ENCODE measurements around the gene CSK. TPM values are rescaled to one million over a fixed set of nuclear protein-coding genes. Genes with fewer than 3 reads are reported as not detected.
A peak's percentile ranks its signal among the peaks of the same experiment; 100 is the strongest.
"Not testable (repeated sequence)": the region's sequence is repeated elsewhere in the genome, so short reads cannot be mapped to it uniquely, and the experiment has no call there.

Gene CSK
- total RNA-seq, 1 donor from 2014 or later: 45.8 TPM

DNA sequence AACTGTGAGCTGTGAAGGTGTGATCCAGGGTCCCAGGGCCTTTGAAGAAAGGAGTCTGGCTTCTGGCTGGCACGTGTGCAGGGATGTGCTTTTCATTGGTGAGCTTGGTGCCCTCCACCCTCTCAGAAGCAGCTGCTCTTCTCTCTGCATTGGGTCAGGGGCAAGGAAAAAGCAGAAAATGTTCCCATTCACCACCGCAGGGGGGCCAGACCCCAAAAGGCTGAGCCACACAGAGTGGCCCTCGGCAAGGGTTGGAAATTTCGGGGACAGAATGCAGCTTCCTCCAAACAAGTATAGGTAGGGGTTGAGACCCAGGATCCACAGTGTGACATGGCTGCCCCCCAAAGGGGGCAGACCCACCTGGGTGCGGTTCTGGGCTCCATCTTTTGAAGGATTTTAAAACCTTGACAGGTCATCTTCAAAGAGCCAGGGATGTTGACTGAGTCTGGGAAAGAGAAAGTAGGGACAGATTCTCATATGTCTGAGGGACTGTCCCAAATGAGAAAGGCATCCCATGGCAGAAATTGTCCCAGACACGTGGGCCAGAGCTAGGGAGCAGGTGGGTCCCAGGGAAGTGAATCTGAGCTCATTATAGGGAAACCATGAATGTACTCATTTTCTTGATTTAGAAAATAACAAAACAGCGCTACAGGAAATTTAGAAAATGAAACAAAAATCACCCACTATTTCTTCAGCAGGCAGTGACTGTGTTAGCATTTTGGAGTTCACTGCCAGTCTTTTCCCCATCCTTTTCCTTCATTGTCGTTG is 2.7 kb downstream of the CSK start:
- ATAC-seq: no peak
- intact Hi-C loops (cut with micrococcal nuclease): no loop called here
- no peak for DNase-seq

DNA sequence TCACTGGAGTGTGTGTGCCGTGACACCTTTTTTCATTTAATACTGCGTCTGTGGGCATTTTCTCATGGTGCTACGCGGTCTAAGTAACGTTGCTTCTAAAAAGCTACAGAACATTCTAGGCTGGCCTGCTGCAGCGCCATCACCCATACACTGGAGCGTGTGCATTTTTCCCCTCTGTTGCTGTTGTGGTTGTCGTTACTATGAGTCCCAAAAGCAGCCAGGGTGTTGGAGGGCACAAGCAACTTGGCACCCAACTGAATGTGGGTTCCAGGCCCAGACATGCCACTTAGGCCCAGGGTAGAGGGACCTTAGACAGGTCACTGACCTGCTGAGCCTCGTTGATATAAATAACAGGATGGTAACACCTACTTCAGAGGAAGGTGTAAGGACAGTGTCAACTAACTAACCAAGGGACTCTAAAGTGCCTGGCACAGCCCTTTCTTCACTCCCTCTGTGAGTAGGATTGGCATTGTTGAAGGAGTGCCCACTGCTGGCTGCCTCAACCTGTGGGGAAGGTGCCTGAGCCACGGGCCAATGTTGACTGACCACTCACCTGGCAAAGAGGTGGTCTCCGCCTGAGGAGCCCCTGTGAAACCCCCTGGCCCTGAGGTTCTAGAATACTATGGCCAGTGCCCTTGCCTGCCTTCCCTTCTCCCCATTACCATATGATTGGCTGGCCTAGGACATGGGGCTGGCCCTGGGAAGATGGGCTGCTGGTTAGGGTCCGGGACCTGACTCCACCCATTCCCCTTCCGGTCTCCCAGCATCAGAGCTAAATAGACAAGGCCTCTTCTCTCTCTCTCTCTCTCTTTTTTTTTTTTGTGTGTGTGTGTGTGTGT is 3.5 kb downstream of the CSK start:
- ATAC-seq: peak; percentile 42
- DNase-seq: peak; percentile 45
- intact Hi-C loops (cut with micrococcal nuclease): no loop called here

DNA sequence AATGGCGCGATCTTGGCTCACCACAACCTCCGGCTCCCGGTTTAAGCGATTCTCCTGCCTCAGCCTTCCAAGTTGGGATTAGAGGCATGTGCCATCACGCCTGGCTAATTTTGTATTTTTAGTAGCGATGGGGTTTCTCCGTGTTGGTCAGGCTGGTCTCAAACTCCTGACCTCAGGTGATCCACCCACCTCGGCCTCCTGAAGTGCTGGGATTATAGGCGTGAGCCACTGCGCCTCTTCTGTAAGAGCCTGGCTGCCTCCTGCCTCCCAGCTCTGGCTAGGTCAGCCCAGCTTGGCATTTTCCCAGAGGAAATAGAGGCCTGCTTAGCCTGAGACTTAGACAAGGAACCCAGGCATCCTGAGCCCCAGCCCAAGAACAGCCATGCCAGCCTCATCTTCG is 4.2 kb downstream of the CSK start:
- DNase-seq; intact Hi-C loops (cut with micrococcal nuclease); ATAC-seq: not testable (repeated sequence)

DNA sequence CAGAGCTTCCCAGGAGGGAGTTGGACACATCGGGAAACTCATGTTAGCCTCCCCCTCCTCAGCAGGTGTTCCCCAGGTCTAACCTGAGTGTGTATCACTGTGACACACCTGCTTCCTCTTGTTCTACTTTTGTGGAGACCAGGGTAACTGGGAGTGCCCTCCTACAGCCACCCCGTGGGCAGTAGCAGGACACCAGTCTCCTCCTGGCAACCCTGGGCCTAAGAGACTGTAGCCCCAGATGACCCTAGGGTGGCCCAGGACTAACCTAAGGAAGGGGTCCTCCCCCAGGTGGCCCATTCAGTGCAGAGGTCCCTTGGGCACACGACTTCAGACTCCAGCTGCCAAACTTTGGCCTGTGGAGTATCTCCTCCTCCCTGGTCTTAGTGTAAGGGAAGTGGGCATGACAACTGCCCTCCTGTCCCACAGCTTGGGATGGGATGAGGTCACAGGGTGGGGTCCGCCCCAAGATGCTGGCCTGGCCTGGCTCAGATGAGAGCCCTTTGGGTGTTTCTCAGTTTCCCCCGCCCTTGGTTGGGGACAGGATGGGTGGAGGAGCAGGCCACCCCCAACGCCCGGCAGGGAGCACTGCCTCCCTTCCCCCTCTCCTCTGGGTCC is 4.8 kb downstream of the CSK start:
- DNase-seq (peak; percentile 68), ATAC-seq (peak; percentile 22)
- intact Hi-C loops (cut with micrococcal nuclease): no loop called here

DNA sequence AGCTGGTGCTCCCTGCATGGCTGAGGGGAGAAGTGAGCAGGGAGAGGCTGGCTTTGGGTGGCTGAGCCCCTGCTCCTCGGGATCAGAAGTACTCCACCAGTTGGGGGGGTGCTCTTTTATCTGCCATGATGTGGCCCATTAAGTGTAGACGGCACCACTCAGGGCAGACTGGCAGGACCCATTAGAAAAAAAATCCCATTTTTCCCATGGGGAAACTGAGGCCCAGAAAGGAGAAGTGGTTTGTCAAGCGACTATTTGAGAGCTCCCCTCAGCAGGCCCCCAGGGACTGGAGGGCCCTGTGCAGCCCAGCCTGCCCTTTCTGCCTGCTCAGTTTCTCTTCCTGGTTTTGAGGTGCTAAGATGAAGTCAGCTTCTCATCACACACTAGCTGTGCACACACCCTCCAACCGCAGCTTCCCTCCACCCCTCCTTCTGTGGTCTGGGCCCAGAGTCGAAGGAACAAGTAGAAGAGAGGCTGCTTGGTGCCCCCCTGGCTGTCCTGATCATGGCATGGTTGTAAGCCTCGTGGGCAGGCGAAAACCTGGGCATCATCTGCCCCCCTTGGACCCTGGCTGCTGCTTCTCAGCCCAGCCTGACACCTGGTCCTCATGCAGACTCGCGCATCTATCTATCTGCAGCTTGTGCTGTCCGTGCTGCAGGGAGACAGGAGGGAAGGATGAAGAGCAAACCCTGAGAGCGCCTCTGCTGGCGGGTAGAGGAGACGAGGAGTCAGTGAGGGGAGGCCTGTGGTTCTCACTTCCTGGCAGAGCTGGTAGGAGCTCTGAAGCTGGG is 5.6 kb downstream of the CSK start:
- ATAC-seq (peak; percentile 24), DNase-seq (peak; percentile 73)
- intact Hi-C loops (cut with micrococcal nuclease): no loop called here

DNA sequence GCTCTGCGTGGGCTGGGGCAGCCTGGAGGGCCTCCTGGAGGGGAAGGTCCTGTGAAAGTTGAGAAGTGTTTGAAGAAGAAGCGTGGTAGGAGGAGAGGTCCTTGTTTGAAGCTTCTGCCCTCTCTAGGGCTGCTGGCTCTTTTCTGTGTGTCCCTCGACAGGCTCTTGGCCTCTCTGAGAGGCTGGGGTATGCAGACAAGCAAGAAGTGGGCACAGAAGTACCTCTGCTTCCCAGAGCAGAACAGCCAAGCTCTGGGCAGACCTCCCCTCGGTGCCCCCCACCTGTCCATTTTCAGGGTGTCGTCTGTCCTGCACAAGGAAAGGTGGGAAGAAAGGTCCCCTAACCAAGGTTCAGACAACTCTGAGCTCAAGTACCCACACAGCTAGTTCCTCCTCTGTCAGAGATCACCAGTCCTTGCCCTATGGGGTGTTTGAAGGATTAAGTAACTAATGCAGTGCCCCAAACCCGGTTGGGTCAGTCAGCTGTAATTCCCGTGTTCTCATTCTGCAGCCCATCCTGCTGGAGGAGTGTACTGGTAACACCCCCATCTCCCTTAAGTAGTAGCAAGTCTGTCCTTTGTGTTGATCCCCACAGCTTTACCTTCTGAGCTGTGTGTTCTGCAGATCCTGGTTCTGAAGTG is 6.3 kb downstream of the CSK start:
- intact Hi-C loops (cut with micrococcal nuclease): no loop called here
- ATAC-seq (no peak), DNase-seq (no peak)

DNA sequence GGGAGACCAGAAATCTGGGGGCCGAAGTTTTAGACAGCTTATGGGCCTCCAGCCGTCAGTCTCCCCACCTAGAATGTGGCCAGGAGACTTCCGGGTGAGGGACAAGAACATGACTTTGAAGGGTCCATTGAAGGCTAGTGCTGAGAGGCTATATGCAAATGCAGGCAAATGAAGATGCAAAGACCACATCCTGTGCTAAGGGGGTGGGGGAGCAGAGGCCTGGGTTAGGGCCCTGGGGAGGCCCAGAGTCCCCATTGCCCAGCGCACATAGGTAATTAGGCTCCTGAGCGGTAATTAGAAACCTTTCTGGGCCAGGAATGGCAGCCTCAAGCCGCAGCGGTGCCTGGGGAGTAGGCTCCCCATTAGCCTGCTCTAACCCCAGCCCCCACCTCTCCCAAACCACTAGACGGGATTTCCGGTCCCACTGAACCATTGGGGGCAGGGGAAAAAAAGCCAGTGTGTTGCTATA is 6.8 kb downstream of the CSK start:
- DNase-seq (no peak), ATAC-seq (no peak)
- intact Hi-C loops (cut with micrococcal nuclease): no loop called here

DNA sequence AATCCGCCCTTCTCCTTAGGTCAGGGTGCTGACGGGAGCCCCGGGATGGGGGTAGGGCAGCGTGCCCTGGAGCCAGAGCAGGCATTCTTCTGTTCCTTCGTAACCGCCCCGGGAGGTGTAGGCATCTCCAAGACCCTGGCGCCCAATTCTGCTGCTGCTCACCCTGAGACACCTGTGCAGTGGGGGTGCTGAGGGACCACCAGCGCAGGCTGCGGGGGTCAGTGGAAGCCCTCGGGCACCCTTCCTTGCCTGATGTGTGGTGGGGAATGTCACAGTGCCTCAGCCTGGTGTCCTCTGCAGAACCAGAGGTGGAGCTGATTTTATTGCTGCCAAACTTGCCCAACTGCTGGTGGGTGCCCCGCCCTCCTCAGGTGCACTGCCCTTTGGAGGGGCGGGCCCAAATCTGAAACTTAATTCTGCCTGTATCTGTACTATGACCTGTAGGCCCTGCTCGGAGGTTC is 7.3 kb downstream of the CSK start:
- ATAC-seq: no peak
- intact Hi-C loops (cut with micrococcal nuclease): no loop called here
- peak; percentile 34 for DNase-seq

DNA sequence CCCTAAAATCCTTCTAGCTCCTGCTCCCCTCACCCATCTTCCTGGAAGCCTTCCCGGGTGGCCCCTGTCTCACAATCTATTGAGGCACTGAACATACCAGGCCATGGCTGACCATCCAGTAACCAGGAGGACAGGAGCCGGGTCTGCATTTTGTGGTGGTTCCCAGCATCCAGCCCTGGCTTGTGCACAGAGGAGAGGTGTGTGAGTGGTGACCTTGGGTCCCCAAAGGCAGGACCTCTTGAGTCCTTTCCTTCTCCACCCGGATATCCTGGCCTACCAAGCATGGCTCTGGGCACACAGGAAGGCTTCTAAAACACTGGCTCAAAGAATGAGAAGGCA is 7.8 kb downstream of the CSK start:
- DNase-seq (no peak), ATAC-seq (no peak)
- intact Hi-C loops (cut with micrococcal nuclease): no loop called here

DNA sequence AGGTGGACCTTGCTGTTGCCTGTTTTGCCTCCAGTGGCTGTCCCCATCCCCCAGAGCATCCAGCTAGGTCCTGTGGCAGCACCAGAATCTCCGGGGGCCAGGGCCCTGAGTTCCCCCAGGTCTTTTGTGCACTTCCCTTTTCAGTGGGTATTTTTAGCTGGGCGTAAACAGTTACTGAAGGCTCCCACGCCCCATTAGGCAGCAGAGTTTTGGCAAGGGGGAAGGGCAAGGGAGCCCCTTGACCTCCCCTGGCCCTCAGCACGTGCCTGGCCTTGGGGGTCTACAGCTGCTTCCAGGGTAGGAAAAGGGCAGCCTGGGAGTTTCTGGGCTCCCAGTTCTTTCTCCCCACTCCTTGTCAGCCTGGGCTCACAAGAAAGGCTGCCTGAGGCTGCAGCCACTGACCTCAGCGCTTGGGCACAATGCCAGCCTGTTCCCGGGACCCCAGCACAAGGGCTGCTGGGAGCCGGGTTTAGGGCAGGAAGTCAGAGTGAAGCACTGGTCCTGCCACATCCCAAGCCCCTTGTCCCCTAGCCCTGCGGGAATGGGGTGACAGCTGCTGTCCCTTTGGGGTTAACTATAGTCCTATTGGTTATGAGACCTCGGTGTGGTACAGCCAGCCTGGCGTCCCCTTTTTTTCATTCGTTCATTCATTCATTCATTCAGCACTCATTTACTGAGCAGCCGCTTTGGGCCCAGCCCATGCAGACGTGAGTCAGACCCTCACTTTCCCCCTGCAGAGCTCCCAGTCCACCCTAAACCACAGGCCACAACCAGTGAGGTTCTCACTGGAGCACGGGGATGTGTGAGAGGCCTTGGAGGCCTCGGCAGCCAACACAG is 8.4 kb downstream of the CSK start:
- intact Hi-C loops (cut with micrococcal nuclease): no loop called here
- DNase-seq (peak; percentile 91), ATAC-seq (peak; percentile 49)

DNA sequence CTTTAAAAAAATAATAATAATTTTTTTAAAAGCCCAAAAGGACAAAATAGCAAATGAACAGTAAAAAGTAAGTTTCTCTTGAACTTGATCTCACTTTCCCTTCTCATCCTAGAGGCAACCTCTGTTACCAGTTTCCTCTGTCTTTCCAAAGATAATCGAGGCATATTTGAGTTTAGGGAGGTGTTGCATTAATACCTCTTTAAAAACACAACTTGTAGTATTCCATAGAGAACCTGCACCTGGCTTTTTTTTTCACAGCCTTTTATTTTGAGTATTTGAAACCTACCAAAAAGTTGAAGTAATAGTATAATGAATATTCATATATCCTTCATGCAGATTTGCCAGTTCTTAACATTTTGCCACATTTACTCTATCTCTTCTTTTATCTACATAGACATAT is 9.1 kb downstream of the CSK start:
- no peak for ATAC-seq
- DNase-seq: no peak
- intact Hi-C loops (cut with micrococcal nuclease): no loop called here

DNA sequence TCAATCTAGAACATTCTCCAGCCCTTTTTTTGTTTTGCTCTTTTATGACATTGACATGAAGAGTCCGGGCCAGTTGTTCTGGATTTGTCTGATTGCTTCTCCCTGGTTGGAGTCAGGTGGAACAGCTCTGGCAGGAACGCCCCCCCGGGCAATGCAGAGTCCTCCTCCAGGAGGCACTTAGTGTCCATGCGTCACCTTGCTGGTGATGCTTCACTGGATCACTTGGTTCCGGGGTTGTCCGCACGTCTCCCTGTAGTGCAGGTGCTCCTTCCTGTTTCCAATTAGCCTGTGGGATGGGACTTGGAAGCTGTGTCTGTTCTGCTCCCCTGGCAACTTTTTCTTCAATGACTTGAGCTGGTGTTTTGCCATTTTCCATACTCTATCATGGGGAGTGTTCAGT is 9.8 kb downstream of the CSK start:
- intact Hi-C loops (cut with micrococcal nuclease): no loop called here
- DNase-seq (no peak), ATAC-seq (no peak)

DNA sequence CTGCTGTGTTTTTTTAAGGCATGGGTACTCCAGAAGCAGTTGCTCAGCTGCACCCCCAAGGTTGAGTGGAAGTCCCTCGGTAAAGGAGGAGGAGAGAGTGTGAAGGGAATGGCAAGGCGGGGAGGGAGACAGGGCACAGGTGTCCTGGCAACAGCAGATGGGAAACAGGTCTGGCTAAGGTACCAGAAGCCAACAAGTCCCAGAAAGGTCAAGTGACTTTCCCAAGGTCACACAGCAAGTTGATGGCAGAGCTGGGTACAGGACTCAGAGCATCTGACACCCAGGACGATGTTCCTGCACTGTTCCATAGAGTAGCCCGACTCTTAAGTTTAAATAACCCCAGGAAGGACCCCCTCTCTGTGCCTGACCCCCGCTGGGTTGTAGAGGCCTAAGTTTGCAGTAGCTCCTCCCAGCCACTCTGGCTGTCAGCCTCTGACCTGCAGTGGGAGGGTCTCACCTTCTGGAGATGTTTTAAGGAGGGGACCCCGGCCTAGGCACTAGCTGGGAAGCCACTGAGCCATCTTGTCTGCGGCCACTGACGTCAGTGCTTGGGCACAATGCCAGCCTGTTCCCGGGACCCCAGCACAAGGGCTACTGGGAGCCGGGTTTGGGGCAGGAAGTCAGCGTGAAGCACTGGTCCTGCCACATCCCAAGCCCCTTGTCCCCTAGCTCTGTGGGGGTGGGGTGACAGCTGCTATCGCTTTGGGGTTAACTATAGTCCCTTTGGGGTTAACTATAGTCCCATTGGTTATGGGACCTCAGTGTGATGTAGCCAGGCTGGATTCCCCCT is 10.5 kb downstream of the CSK start:
- DNase-seq (peak; percentile 52), ATAC-seq (no peak)
- intact Hi-C loops (cut with micrococcal nuclease): no loop called here

DNA sequence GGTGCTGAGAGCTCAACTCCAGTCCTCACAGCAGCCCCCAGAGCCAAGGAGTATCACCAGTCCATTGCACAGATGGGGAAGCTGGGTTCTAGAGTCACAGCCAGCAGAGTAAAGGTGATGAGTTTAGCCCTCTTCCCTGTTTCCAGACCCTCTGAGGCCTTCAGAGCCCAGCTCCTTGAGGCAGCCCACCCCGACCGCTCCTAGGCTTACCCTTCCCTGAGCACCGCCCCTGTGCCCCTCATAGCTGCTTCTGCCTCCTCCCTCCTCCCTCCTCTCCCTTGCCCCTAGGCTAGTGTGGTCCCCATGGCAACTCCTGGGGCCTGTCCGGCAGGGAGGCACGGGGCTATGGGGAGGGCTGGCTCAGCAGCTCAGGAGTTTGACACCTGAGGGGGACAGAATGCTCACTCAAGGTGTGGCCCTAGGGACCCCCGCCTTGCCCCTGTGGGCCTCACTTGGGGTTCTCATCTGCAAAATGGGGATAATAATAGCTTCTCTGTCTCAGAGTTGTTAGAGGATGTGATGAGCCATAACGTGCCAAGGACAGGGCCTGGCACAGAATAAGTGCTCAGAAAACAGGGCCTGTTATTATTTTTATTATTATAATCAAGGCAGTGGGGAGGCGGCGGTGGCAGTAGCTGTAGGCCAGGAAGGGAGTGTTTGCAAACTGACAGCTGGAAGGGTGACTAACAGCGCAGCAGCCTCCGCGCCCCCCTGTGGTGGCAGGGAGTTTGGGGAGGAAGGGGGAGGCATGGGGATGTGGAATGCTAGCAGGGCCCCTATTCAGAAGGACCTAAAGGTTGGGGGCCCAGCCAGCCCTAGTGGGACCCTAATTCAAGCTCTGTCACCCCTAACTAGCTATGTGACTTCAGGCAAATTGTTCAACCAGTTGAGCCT is 11.5 kb downstream of the CSK start:
- ATAC-seq (no peak), DNase-seq (peak; percentile 55)
- intact Hi-C loops (cut with micrococcal nuclease): no loop called here

DNA sequence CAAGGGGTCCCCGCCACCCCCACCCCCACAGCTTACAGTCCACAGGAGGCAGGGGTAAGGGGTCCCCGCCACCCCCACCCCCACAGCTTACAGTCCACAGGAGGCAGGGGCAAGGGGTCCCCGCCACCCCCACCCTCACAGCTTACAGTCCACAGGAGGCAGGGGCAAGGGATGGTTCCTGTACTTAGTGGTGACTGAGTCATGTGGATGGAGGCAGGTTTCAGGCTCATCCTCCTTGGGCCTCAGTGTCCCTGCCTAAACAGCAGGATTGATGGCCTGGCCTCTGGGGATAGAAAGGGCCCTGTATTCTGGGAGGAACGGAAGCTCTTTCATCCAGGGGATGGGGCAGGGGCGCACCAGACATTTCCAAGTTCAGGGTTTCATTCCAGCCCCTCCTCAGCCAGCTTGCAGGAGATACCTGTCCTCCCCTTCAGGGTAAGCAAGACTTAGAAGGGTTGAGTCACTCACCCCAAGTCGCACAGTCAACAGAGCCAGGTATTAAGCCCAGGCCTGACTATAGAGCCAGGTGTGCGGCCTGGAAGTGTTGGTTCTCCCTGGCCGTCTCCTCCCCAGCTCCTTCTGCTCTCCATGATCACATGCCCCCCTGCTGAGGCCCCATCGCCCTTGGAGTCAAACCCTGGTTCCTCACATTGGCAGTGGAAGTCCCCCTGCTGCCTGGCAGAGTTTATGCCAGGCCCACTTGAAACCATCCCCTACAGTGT is 12.5 kb downstream of the CSK start:
- no peak for DNase-seq
- no peak for ATAC-seq
- intact Hi-C loops (cut with micrococcal nuclease): no loop called here

DNA sequence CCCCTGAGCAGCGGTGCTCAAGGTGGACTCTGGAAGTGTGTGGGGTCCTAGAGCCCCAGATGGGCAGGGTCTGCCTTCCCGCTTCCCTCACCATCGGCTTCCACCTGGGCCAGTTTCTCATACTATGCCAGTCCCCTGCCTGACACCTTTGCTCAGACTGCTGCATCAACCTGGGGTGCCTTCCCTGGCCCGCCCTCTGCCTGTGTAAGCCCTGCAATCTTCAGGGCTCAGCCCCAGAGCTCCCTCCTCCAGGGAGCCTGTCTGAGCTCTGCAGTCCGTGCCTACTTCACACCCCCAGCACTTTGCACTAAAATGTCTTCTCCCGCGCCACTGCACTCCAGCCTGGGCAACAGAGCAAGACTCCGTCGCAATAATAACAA is 13.1 kb downstream of the CSK start:
- DNase-seq (no peak), ATAC-seq (no peak)
- intact Hi-C loops (cut with micrococcal nuclease): no loop called here
